Measurements from ENCODE around the gene SP140.
A peak's percentile ranks its signal among the peaks of the same experiment; 100 is the strongest.
"Not testable (repeated sequence)": the region's sequence is repeated elsewhere in the genome, so short reads cannot be mapped to it uniquely, and the experiment has no call there.

Gene SP140

DNA sequence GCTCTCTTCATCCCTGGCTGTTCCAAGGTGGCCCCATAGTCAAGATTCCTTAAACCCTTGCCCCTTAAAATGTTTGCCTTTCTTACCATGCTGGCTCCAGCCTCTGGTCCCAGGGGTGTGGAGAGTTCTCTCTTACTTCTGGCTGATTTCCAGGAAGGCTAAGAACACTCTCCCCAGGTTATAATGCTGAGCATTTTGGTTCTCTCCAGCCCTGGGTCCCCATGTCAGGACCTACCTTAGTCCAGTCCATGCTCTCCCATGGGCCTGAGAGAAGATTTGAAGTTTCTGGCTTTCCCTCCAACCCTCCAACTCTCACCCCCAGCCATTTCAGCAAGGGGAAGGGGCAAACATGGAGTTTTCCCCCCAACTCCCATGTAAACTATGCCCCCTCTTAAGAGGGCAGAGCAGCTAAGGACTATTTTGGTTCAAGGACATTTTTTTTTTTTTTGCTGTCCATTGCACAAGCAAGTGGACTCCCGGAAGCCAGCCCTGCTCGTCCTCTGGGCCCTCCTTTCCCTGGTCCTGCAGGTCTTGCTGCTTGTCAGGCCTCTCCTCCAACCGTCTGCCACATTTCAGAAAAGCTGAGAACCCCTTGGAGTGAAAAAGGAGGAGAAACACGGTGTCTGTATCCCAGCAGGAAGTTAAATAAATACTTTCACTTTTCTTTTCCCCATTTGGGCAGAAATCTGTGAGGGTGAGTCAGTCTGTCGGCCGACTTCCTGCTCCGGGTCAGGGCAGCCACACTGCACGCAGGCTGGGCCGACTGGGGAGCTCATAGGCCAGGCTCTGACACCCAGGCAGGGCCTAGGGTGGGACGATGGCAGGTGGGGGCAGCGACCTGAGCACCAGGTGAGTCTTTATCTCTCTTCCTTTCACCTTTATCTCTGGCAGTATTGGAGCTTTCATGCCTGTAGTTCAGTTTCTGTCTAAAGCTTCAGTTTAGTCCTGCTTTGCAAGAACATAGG, 101.2 kb downstream of the SP140 start, which contains the start of gene SP140L:
TSS of gene SP140L (plus strand) at position 741 of the 965 bp plus-strand sequence. CDS start at position 818, 77 bp downstream.
- peak; percentile 91 for DNase-seq (ENCODE audit: low read depth)

DNA sequence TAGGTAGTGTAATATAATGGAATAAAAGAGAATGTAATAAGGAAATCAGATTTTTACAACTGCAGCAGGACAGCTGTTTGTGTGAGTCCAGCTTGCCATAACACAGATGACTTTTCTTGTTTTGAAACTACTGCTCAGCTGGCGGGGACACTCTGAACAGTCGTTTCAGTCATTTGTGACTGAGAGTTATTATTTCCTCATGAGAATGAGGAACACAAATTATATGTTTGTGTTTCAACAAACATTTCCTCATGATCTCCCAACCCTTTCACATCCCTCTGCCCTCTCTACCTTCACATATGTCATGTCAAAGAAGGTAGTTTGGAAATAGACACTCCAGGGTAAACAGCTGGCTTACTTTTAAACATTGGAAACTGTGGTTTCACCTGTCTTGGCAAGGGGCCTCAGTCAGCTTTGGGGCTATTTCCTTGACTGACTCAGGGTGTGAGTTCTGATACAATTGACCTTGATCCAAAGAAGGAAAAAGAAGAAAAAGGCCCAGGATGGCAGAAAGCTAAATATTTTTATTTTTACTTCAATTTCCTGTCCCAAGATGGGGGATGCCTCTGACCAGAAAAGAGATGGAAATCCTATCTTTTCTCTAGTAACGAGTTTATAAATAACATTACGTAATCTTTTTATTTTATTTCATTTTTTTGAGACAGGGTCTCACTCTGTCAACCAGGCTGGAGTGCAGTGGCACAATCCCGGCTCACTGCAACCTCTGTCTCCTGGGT, 102.0 kb downstream of the SP140 start:
- DNase-seq (ENCODE audit: low read depth) = peak; percentile 32

DNA sequence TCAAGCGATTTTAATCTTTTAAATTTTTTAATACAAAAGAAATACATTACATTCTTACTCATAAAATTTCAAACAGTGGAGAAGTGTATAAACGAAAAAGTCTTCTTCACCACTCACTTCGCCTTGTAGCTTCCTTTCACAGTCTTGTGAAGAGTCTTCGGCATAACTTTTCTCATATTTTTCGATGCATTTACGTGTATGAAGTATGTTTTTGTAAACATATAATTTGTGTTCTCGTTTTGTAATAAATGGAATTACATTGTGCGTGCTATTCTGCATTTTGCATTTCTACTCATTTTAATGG, 102.6 kb downstream of the SP140 start:
- no peak for DNase-seq (ENCODE audit: low read depth)

DNA sequence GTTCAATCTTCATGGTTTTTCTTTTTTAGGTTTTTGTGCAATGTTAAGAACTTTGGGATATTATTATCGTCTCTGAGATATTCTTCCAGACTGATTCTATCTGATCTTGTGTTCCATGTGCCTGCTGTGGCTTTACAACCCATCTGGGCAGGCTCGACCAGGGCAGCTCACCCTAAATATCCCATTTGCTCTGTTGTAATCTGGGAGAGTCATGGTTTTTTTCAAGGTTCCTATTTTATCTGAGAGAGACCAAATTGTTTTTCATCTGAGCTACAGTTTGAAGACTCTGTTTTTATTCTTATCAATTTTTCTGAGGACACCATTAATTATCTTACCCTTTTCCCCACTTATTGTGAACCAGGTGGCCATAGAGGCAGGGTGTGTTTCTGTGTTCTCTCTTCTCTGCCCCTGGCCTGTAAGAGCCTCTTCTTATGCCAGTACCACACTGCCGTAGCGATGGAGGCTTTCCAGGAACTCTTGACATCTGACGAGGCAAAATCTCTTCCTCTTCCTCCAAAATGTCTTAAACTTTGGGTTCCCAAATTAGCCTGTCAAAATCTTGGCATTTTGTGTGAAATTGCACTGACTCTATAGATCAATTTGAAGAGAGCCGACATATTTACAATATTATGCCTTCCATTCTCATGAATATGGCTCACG, 104.5 kb downstream of the SP140 start:
- DNase-seq (ENCODE audit: low read depth) = no peak

DNA sequence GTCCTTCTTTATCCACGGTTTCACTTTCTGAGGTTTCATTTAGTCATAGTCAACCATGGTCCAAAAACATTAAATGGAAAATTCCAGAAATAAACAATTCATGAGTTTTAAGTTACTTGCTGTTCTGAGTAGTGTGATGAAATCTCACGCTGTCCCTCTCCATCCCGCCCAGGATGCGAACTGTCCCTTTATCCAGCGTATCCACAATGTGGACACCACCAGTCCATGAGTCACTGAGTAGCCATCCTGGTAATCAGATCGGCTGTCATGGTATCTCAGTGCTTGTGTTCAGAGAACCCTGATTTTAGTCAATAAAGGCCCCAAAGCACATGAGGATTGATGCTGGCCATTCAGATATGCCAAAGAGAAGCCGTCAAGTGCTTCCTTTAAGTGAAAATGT, 105.2 kb downstream of the SP140 start:
- peak; percentile 75 for DNase-seq (ENCODE audit: low read depth)

DNA sequence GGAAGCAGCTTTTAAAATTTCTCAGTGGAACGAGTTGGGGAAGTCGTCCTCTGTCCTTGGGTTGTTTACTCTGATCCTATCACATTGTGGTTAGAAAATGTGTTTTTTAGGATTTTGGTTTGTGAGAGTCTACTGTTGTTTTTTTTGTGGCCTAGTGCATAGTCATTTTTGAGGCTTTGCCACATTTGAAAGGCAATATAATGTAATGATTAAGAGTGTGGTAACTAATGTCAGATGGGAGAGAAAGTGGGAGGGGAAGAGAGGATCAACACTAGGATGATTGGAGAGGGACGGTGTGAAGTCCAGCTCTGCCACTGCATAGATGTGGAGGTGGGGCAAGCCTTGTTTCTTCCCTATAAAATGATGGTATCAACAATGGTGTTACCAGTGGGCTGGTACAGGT, 109.9 kb downstream of the SP140 start:
- DNase-seq (ENCODE audit: low read depth) = no peak

DNA sequence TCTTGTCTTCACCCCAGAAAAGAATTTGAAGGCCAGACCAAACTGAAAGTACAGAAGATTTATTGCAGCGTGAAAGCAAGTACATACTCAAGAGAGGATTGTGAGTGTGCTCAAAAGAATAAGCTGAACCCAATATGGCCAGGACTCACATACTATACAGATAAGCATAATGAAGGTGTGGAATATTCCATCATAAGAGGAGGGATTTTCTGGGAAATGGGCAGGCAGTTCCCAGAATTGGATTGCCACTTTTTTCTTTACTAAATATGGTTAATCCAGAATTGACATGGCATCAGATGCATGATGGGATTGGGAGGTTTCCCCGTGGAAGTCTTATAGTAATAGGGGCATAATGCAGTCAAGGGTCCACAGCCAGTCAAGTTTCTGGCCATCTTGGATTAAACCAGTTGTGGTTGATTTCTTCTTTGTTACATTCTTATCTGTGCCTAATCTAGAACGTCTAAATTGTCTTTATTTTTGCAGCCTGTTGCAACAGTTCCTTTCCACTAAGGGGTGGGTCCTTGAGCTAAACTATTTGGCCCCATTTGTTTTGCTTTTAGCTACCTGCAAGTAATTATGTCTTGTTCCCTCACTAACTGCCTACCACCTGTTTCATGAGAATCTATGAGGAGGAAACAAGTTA, 110.4 kb downstream of the SP140 start:
- DNase-seq (ENCODE audit: low read depth) = no peak

DNA sequence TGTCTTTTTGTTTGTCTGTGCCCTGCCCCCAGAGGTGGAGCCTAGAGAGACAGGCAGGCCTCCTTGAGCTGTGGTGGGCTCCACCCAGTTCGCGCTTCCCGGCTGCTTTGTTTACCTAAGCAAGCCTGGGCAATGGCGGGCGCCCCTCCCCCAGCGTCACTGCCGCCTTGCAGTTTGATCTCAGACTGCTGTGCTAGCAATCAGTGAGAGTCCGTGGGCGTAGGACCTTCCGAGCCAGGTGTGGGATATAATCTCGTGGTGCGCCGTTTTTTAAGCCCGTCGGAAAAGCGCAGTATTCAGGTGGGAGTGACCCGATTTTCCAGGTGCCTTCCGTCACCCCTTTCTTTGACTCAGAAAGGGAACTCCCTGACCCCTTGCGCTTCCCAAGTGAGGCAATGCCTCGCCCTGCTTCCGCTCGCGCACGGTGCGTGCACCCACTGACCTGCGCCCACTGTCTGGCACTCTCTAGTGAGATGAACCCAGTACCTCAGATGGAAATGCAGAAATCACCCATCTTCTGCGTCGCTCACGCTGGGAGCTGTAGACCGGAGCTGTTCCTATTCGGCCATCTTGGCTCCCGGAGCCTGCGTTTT, 116.5 kb downstream of the SP140 start:
- DNase-seq (ENCODE audit: low read depth) = not testable (repeated sequence)

DNA sequence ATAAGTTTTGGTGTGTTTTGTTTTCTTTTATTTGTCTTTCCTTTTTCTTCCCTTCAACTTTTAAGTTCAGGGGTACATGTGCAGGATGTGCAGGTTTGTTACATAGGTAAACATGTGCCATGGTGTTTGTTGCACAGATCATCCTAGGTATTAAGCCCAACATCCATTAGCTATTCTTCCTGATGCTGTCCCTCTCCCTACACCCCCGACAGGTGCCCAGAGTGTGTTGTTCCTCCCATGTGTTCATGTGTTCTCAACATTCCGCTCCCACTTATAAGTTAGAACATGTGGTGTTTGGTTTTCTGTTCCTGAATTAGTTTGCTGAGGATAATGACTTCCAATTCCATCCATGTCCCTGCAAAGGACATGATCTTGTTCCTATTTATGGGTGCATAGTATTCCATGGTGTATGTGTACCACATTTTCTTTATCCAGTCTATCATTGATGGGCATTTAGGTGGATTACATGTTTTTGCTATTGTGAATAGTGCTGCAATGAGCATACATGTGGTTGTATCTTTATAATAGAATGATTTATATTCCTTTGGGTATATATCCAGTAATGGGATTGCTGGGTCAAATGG, 117.6 kb downstream of the SP140 start:
- not testable (repeated sequence) for DNase-seq (ENCODE audit: low read depth)

DNA sequence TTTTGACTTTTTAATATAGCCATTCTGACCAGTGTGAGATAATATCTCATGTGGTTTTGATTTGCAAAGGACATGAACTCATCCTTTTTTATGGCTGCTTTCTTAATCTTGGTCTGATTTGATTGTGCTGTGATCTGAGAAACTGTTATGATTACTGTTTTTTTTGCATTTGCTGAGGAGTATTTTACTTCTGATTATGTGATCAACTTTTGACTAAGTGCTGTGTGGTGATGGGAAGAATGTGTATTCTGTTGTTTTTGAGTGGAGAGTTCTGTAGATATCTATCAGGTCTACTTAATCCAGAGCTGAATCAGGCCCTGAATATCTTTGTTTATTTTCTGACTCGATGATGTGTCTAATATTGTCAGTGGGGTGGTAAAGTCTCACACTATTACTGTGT, 118.2 kb downstream of the SP140 start:
- no peak for DNase-seq (ENCODE audit: low read depth)

DNA sequence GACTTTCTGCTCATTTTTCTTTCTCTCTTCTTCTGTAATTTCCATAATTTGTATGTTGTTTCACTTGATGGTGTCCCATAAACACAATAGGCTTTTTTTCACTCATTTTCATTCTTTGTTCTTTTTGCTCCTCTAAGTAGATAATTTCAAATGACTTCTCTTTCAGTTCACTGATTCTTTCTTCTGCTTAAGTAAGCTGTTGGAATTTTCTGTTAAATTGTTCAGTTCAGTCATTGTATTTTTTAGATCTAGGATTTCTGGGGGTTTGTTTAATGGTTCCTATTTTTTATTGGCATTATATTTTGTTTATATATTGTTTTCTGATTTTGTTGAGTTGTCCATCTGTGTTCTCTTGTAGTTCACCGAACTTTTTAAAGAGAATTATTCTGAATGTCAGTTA, 120.9 kb downstream of the SP140 start:
- DNase-seq (ENCODE audit: low read depth) = no peak

DNA sequence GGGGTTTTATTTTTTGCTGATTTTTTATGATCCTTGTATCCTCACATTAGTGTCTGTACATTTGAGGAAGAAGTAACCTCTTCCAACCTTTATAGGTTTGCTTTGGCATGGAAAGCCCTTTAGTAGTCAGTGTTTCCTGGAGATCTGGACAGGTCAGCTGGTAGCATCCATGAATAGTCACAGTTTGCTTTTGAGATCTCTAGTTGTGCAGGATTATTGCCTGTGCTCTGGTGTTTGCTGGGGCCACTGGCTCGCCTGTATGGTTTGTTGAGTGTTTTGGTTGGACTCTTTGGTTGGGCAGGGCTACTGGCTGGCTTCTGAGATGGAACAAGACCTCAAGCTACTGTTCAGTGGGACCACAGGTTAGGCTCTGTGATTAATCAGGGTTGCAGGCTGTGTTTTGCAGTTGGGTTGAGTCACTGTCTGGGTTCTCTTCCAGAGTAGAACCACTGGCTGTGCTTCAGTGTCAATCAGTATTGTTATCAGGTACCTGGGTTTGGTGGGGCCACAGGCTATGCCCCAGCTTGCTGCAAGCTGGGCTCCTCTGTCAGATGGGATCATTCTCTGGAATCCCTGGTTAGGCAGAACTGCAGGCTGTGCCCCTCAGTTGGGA, 121.5 kb downstream of the SP140 start:
- DNase-seq (ENCODE audit: low read depth) = peak; percentile 8

DNA sequence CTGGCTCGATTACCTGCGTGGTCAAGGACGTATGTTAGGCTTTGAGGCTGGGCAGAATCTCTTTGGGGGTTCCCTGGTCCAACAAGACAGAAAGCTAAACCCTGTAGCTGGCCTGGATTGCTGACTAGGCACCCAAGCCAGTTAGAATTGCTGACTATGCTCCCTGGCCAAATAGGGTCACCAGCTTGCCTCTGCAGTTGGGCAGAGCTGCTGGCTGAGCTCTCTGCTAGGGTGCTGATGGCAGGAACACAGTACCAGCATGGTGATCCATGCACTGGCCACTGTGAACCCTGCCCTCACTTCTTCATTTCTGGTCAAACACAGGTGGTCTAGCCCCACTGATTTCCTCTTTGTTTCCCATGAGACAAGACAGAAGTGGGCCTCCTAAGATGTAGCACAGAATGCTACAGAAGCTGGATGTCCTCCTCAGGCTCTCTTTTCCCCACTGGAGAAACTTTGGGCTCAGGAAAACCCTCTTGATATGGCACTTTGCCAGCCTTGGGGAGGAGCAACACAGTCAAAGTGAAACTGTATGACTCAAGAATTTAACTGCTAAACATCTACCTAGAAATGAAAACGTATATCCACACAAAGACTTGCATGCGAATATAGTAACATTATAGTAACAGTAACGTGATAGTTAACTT, 122.2 kb downstream of the SP140 start:
- peak; percentile 30 for DNase-seq (ENCODE audit: low read depth)

DNA sequence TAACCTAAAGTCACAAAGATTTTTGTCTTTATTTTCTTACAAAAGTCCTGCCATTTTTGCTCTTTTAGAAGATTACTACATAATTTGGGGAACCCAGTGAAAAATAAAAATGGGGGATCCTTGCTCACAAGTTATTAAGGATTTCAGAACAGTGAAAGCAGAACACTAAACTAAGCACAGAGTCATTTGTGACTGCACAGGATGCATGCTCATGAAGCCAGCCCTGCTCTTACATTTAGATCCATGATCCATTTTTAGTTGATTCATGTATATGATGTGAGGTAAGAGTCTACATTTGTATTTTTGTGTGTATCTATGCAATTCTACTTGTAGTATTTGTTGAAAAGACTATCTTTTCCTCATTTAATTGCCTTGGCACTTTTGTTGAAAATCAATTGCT, 123.3 kb downstream of the SP140 start:
- no peak for DNase-seq (ENCODE audit: low read depth)

DNA sequence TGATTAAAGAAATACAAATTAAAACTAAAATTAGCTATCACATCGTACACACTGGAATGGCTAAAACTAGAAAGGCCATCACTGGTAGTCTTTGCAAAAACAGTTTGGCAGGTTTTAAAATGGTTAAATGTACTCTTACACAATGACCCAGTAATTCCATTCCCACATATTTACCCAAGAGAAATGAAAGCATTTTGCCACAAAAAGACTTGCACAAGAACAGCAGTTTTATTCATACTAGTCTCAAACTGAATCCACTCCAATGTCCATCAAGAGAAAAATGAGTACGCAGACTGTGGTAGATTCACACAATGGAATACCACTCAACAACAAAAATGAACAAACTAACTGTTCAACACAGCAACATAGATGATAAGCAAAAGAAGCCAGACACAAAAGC, 130.5 kb downstream of the SP140 start:
- no peak for DNase-seq (ENCODE audit: low read depth)

DNA sequence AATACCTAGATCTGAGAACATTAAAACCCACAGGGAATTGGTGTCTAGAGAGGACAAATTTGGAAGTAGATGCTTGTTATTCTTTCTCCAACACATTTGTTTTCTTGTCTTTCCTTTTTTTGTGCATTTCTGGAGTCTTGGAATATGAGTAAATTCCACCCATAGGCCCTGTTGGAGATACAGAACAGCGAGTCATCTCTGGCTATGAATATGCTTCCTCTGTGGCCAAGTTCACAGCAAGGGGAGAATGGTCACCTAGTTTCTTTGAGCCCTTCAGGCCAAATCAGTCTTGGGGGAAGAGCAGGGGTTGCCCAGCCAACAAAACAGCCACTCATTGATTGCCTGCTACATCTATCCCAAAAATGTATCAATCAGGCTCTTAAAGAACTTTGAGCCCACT, 132.8 kb downstream of the SP140 start:
- DNase-seq (ENCODE audit: low read depth) = peak; percentile 69

DNA sequence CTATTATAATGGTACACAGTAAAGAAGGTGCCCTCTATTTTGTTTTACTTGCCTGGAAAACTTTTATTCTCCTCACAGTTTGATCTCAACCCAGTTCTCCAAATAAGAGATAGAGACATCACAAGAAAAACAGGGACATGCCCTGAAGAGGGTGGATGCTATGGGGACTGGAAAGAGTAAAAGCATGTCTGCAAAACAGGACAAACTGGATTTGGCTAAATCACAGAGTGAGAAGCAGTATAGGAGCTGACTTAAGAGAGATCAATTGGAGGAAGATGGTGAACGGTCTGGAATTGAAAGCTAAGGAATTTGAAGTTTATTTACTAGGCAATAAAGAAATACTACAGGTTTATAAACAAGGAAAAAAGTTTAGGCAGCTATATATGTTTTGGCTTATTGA, 134.5 kb downstream of the SP140 start:
- DNase-seq (ENCODE audit: low read depth) = no peak

DNA sequence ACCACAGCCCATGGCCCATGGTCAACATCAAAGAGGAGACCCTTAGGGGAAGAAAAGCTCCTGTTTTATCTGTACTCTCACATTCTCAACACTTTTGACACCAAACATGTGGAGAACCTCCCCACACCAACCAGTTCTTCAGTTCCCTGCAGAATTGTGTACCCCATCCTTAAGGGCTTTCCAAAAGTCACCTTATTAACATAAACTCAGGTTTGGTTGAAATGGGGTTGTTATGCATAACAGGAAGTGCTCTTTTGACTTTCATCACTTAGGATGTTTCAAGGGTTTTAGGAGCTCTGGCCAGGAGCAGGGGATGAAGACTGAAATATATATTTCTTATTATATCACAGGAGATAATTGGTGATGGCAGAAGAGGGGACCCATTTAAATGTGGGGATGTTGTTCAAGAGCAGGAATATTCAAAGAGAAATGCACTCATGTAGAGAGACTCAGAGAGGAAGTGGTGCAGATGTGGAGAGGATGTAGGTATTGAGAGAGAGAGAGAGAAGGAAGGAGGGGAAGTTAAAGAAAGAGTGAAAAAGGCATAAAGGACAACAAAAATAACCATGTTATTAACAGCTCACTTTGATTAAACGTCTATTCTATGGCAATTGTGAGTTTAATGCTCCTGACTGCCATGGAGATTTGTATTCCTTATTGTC, 136.6 kb downstream of the SP140 start:
- no peak for DNase-seq (ENCODE audit: low read depth)
